Upper lobe of left lung (tissue), 6 donors: ENCODE data around the gene ACTR5. TPM values are rescaled to one million over a fixed set of nuclear protein-coding genes. Genes with fewer than 3 reads are reported as not detected.
A peak's percentile ranks its signal among the peaks of the same experiment; 100 is the strongest.

ENCODE experiments used
- ATAC-seq, 2 donors: fragments of 200-7000 bp; cut with Tn5 transposase; one replicate each; pipeline ENCODE4 v1.9.1; 2022; ENCODE audit warnings: mild to moderate bottlenecking in 2 of 2, moderate library complexity in 2 of 2; ENCODE audit not compliant: low FRiP score in 2 of 2
- DNase-seq, 2 donors: peaks; one replicate each; pipeline ENCODE4 v3.0.0-alpha.2; 2019 to 2020
- H3K27ac ChIP-seq, 4 donors: fragments of 200-600 bp; sonication (generic); one replicate each; pipeline ENCODE4 v1.5.1; 2016 to 2019
- H3K27me3 ChIP-seq, 4 donors: fragments of 200-600 bp; sonication (generic); one replicate each; pipeline ENCODE4 v1.5.1; 2017 to 2019
- H3K36me3 ChIP-seq, 4 donors: fragments of 200-600 bp; sonication (generic); one replicate each; pipeline ENCODE4 v1.5.1; 2016 to 2019
- H3K4me1 ChIP-seq, 4 donors: fragments of 200-600 bp; sonication (generic); one replicate each; pipeline ENCODE4 v1.5.1; 2018 to 2019
- H3K4me3 ChIP-seq, 4 donors: fragments of 200-600 bp; sonication (generic); one replicate each; pipeline ENCODE4 v1.5.1; 2017 to 2019; ENCODE audit warnings: mild to moderate bottlenecking in 2 of 4, moderate library complexity in 1 of 4
- H3K9me3 ChIP-seq, 4 donors: fragments of 200-600 bp; sonication (generic); one replicate each; pipeline ENCODE4 v1.5.1; 2018 to 2019
- CTCF ChIP-seq, 6 experiments: fragments of 450-650 bp in 4 of 6; fragments of 200-600 bp in 2 of 6; sonication (generic) in 2 of 6; IDR thresholded peaks; one replicate each; pipeline ENCODE4 v1.5.1; 2016 to 2019; ENCODE audit warnings: antibody characterized with exemption in 6 of 6
- EP300 ChIP-seq, 4 donors: sonication (generic); formaldehyde crosslinking; IDR thresholded peaks; one replicate each; pipeline ENCODE4 v1.5.1; 2017; ENCODE audit warnings: antibody characterized with exemption in 4 of 4, control low read depth in 2 of 4
- POLR2A ChIP-seq, 4 donors: fragments of 450-650 bp; IDR thresholded peaks; one replicate each; pipeline ENCODE4 v1.5.1; 2016 to 2017; ENCODE audit warnings: antibody characterized with exemption in 4 of 4, mild to moderate bottlenecking in 2 of 4
- POLR2AphosphoS5 ChIP-seq, 2 donors: sonication (generic); formaldehyde crosslinking; IDR thresholded peaks; one replicate each; pipeline ENCODE4 v1.5.1; 2017; ENCODE audit warnings: antibody characterized with exemption in 2 of 2
- WGBS, 2 donors: methylation state at CpG; one replicate each; pipeline ENCODE4 v1.1.5; 2017 to 2018; 5-methylcytosine and 5-hydroxymethylcytosine counted together
- total RNA-seq, 6 donors: library from RNA; depleted of rRNA in 4 of 6; stranded (reverse); fragments of >200 nt in 4 of 6; gene quantifications; one replicate each; pipeline versions ENCODE4 v1.1.0 to v1.2.1, GENCODE V29; 2016 to 2021
- donor health status: DM: no; HTN: no; CAD: no; lungs with moderate emphysema.
- donor health status: DM: no; HTN: yes; CAD: no; lungs with severe emphysema.

Gene ACTR5
- total RNA-seq, 6 donors from 2014 or later, result 7.2 to 23.0 (median 8.8) TPM

- no peak for DNase-seq
- Histone ChIP-seq H3K27ac (no peak overlapping the region), H3K9me3 (no peaks in the 10 kb centered on the region), H3K36me3 (no peaks in the 10 kb centered on the region), H3K27me3 (no peaks in the 10 kb centered on the region), H3K4me1 (peaks cover 0 to 13% (median 3%) of the 10 kb centered on the region in 4 donors), H3K4me3 (no peak overlapping the region)
- 80% methylated on average over 3 of the region's 3 CpGs for WGBS, 2 donors
- ATAC-seq, result no peak
- no peak for TF ChIP-seq EP300 (IDR thresholded peaks at IDR 0.05)
- no peak for TF ChIP-seq POLR2AphosphoS5 (IDR thresholded peaks at IDR 0.05)
- TF ChIP-seq CTCF (IDR thresholded peaks at IDR 0.05), result no peak
- TF ChIP-seq POLR2A (IDR thresholded peaks at IDR 0.05), result no peak
Measured at GRCh38 chr20:38798266-38798665, 50.0 kb downstream of the ACTR5 start.

GRCh38 chr20:38799203-38799602 is 50.9 kb downstream of the ACTR5 start:
- ATAC-seq (no peak), DNase-seq (no peak)
- Histone ChIP-seq H3K36me3 (no peaks in the 10 kb centered on the region), H3K27me3 (no peaks in the 10 kb centered on the region), H3K4me3 (no peak overlapping the region), H3K4me1 (peaks cover 0 to 13% (median 3%) of the 10 kb centered on the region in 4 donors), H3K27ac (peak overlapping the region in 1 of 4 donors; percentile 48), H3K9me3 (no peaks in the 10 kb centered on the region)
- 18 to 31% methylated on average over 4 of the region's 4 CpGs for WGBS, 2 donors
- TF ChIP-seq CTCF (IDR thresholded peaks at IDR 0.05) (no peak), EP300 (IDR thresholded peaks at IDR 0.05) (no peak), POLR2AphosphoS5 (IDR thresholded peaks at IDR 0.05) (no peak), POLR2A (IDR thresholded peaks at IDR 0.05) (no peak)

- DNase-seq (no peak), ATAC-seq (no peak)
- WGBS, 2 donors, result 93 to 95% methylated on average over 3 of the region's 3 CpGs
- Histone ChIP-seq H3K4me1 (peaks cover 11 to 24% (median 14%) of the 10 kb centered on the region in 4 donors), H3K36me3 (no peaks in the 10 kb centered on the region), H3K9me3 (no peaks in the 10 kb centered on the region), H3K27ac (no peak overlapping the region), H3K4me3 (no peak overlapping the region), H3K27me3 (peaks cover 0 to 8% (median 3%) of the 10 kb centered on the region in 4 donors)
- TF ChIP-seq POLR2A (IDR thresholded peaks at IDR 0.05) (no peak), POLR2AphosphoS5 (IDR thresholded peaks at IDR 0.05) (no peak), CTCF (IDR thresholded peaks at IDR 0.05) (no peak), EP300 (IDR thresholded peaks at IDR 0.05) (no peak)
Measured at GRCh38 chr20:38800882-38801281, 52.6 kb downstream of the ACTR5 start.

GRCh38 chr20:38804221-38804620 is 56.0 kb downstream of the ACTR5 start:
- peak overlapping the region; percentile 81 to 90 (median 84) for H3K27ac ChIP-seq
- H3K4me1 ChIP-seq, result peaks cover 32 to 47% (median 35%) of the 10 kb centered on the region in 4 donors
- WGBS, 2 donors, result 66 to 78% methylated on average over 3 of the region's 3 CpGs
- H3K36me3 ChIP-seq, result no peaks in the 10 kb centered on the region
- DNase-seq (no peak), ATAC-seq (no peak)
- peaks cover 0 to 20% (median 14%) of the 10 kb centered on the region in 4 donors for H3K27me3 ChIP-seq
- no peak overlapping the region for H3K4me3 ChIP-seq
- no peaks in the 10 kb centered on the region for H3K9me3 ChIP-seq
- TF ChIP-seq POLR2A (IDR thresholded peaks at IDR 0.05) (no peak), CTCF (IDR thresholded peaks at IDR 0.05) (no peak), EP300 (IDR thresholded peaks at IDR 0.05) (no peak), POLR2AphosphoS5 (IDR thresholded peaks at IDR 0.05) (no peak)
